NB4 (cell line): Measurements from ENCODE around the gene FAM228A.

ENCODE experiments used
- MYC ChIP-seq: IDR thresholded peaks from 2 replicates; pipeline ENCODE4 v1.6.1; 2011; ENCODE audit warnings: low read depth, low read length
- POLR2A ChIP-seq: IDR thresholded peaks from 2 replicates; pipeline ENCODE4 v1.6.1; 2011; ENCODE audit warnings: mild to moderate bottlenecking; ENCODE audit not compliant: insufficient read length; ENCODE audit errors: extremely low read depth
- TF ChIP-seq, protein P1 (sequence below): IDR thresholded peaks from one replicate; pipeline ENCODE4 v1.5.1; 2012; ENCODE audit warnings: low read depth, low read length

DNA sequence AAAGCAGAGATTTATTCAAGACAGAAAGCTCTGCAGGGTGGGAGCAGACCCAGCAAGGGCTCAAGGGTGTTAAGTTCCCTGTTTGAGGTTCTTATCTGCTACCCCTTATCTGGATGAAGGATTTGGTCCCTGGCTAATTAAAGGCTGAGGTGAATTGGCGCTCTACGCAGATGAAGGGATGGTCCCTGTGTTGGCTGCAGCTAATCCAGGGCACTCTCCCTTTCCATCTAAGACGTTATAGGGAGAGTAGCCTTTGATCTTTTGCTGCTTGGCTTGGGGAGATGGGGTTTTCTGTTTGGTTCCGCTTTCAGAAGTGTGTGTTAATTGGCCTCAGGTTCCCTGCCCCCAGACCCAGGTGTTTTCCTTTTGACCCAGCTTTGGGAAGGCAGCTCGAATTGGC, 17.0 kb downstream of the FAM228A start:
- TF ChIP-seq, protein P1, sequence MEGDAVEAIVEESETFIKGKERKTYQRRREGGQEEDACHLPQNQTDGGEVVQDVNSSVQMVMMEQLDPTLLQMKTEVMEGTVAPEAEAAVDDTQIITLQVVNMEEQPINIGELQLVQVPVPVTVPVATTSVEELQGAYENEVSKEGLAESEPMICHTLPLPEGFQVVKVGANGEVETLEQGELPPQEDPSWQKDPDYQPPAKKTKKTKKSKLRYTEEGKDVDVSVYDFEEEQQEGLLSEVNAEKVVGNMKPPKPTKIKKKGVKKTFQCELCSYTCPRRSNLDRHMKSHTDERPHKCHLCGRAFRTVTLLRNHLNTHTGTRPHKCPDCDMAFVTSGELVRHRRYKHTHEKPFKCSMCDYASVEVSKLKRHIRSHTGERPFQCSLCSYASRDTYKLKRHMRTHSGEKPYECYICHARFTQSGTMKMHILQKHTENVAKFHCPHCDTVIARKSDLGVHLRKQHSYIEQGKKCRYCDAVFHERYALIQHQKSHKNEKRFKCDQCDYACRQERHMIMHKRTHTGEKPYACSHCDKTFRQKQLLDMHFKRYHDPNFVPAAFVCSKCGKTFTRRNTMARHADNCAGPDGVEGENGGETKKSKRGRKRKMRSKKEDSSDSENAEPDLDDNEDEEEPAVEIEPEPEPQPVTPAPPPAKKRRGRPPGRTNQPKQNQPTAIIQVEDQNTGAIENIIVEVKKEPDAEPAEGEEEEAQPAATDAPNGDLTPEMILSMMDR = no peak
- no peak for TF ChIP-seq POLR2A
- TF ChIP-seq MYC = no peak
